Pulmonary artery endothelial cell (primary cell): Measurements from ENCODE around the gene SHROOM3. TPM values are rescaled to one million over a fixed set of nuclear protein-coding genes. Genes with fewer than 3 reads are reported as not detected.
"Not testable (repeated sequence)": the region's sequence is repeated elsewhere in the genome, so short reads cannot be mapped to it uniquely, and the experiment has no call there.

Experiments used
- DNase-seq: peaks from one replicate; pipeline ENCODE4 v3.0.0-alpha.2; 2011; ENCODE audit warnings: low read depth, low spot score
- total RNA-seq: library from RNA; depleted of rRNA; stranded (reverse); fragments of >200 nt; gene quantifications from 2 replicates; pipeline ENCODE4 v1.2.3, GENCODE V29; 2014

SHROOM3 gene
- total RNA-seq, 1 donor from 2014 or later = 8.1 TPM

- DNase-seq = no peak
These were observed 155.8 kb downstream of the SHROOM3 start for GRCh38 chr4:76590798-76591281.

GRCh38 chr4:76591992-76592391 lies 157.0 kb downstream of the SHROOM3 start:
- no peak for DNase-seq

GRCh38 chr4:76592460-76592859 lies 157.4 kb downstream of the SHROOM3 start:
- no peak for DNase-seq

GRCh38 chr4:76594173-76594572 lies 159.1 kb downstream of the SHROOM3 start:
- no peak for DNase-seq

- DNase-seq = no peak
These were observed 160.4 kb downstream of the SHROOM3 start for GRCh38 chr4:76595435-76595834.

GRCh38 chr4:76596713-76597112 lies 161.7 kb downstream of the SHROOM3 start:
- no peak for DNase-seq

- no peak for DNase-seq
These were observed 162.5 kb downstream of the SHROOM3 start for GRCh38 chr4:76597423-76597979.

GRCh38 chr4:76600447-76600846 lies 165.4 kb downstream of the SHROOM3 start:
- no peak for DNase-seq

- DNase-seq = peak; percentile 64
These were observed 166.8 kb downstream of the SHROOM3 start for GRCh38 chr4:76601791-76602190.

- DNase-seq = no peak
These were observed 170.1 kb downstream of the SHROOM3 start for GRCh38 chr4:76605099-76605563.

- no peak for DNase-seq
These were observed 171.7 kb downstream of the SHROOM3 start for GRCh38 chr4:76606645-76607265.

- DNase-seq = no peak
These were observed 172.3 kb downstream of the SHROOM3 start for GRCh38 chr4:76607266-76607799.

- DNase-seq = no peak
These were observed 172.8 kb downstream of the SHROOM3 start for GRCh38 chr4:76607846-76608245.

- DNase-seq = not testable (repeated sequence)
These were observed 173.5 kb downstream of the SHROOM3 start for GRCh38 chr4:76608549-76608948.

GRCh38 chr4:76610751-76611547 lies 175.9 kb downstream of the SHROOM3 start:
- no peak for DNase-seq

- no peak for DNase-seq
These were observed 176.7 kb downstream of the SHROOM3 start for GRCh38 chr4:76611616-76612207.

GRCh38 chr4:76614589-76614988 lies 179.6 kb downstream of the SHROOM3 start:
- DNase-seq = no peak

- no peak for DNase-seq
These were observed 181.0 kb downstream of the SHROOM3 start for GRCh38 chr4:76615999-76616398.

- no peak for DNase-seq
These were observed 181.5 kb downstream of the SHROOM3 start for GRCh38 chr4:76616526-76616925.

- no peak for DNase-seq
These were observed 185.9 kb downstream of the SHROOM3 start for GRCh38 chr4:76620723-76621468.

- no peak for DNase-seq
These were observed 187.1 kb downstream of the SHROOM3 start for GRCh38 chr4:76622126-76622525.
